Smooth muscle cell (in vitro differentiated cells): ENCODE data around the gene THRB. TPM values are rescaled to one million over a fixed set of nuclear protein-coding genes. Genes with fewer than 3 reads are reported as not detected.

ENCODE experiments used
- DNase-seq: peaks from one replicate; lab custom pipeline; 2025; ENCODE audit not compliant: unreplicated experiment; lab: John Stamatoyannopoulos, UW
- H2AFZ ChIP-seq: fragments of 200-600 bp; sonication (generic); 2 replicates; pipeline ENCODE4 v1.6.0; 2016; ENCODE audit warnings: antibody characterized with exemption, low read depth, mild to moderate bottlenecking
- H3F3A ChIP-seq: fragments of 200-600 bp; sonication (generic); 2 replicates; pipeline ENCODE4 v1.6.0; 2017; ENCODE audit warnings: antibody characterized with exemption, low read depth
- H3K27ac ChIP-seq: fragments of 200-600 bp; sonication (generic); 2 replicates; pipeline ENCODE4 v1.5.1; 2016; ENCODE audit warnings: low read depth, mild to moderate bottlenecking
- H3K27me3 ChIP-seq: fragments of 200-600 bp; sonication (generic); 2 replicates; pipeline ENCODE4 v1.6.1; 2016; ENCODE audit warnings: low read depth, mild to moderate bottlenecking
- H3K36me3 ChIP-seq: fragments of 200-600 bp; sonication (generic); 2 replicates; pipeline ENCODE4 v1.5.1; 2016; ENCODE audit warnings: low read depth
- H3K4me1 ChIP-seq: fragments of 200-600 bp; sonication (generic); 2 replicates; pipeline ENCODE4 v1.5.1; 2016; ENCODE audit warnings: low read depth
- H3K4me2 ChIP-seq: fragments of 200-600 bp; sonication (generic); 2 replicates; pipeline ENCODE4 v1.6.0; 2016; ENCODE audit warnings: mild to moderate bottlenecking
- H3K4me3 ChIP-seq: fragments of 200-600 bp; sonication (generic); 2 replicates; pipeline ENCODE4 v1.5.1; 2016; ENCODE audit warnings: mild to moderate bottlenecking
- H3K79me2 ChIP-seq: fragments of 200-600 bp; sonication (generic); 2 replicates; pipeline ENCODE4 v1.6.0; 2016; ENCODE audit warnings: low read depth, mild to moderate bottlenecking
- H3K9ac ChIP-seq: fragments of 200-600 bp; sonication (generic); 2 replicates; pipeline ENCODE4 v1.6.0; 2016; ENCODE audit warnings: low read depth
- H3K9me3 ChIP-seq: fragments of 200-600 bp; sonication (generic); replicated peaks from 2 replicates; pipeline ENCODE4 v1.5.1; 2016; ENCODE audit warnings: low read depth
- H4K20me1 ChIP-seq: fragments of 200-600 bp; sonication (generic); 2 replicates; pipeline ENCODE4 v1.6.0; 2016; ENCODE audit warnings: low read depth
- CTCF ChIP-seq: fragments of 200-600 bp; sonication (generic); IDR thresholded peaks from 2 replicates; pipeline ENCODE4 v1.5.1; 2017; ENCODE audit warnings: borderline replicate concordance, mild to moderate bottlenecking, antibody characterized with exemption; ENCODE audit not compliant: insufficient read depth, poor library complexity, severe bottlenecking
- WGBS: methylation state at CpG from one replicate; pipeline ENCODE4 v1.1.7; 2016; ENCODE audit warnings: low lambda C conversion rate; 5-methylcytosine and 5-hydroxymethylcytosine counted together
- microRNA counts: library from miRNA; unstranded; fragments of <30 nt; microRNA quantifications from one replicate; lab custom pipeline; 2016
- microRNA-seq: library from miRNA; unstranded; fragments of <30 nt; microRNA quantifications from one replicate; pipeline ENCODE4, GENCODE V29; 2016; ENCODE audit warnings: borderline number of aligned reads
- polyA plus RNA-seq: library from polyadenylated mRNA; unstranded; fragments of >200 nt; fragmentation: Nextera tagmentation; extraction: Ambion mirVana; gene quantifications from 2 replicates; pipeline ENCODE4 v1.2.1, GENCODE V29; 2016
- small RNA-seq: library from RNA; depleted of rRNA; stranded (forward); fragments of <200 nt; gene quantifications from one replicate; pipeline ENCODE3, GENCODE V24; 2014
- total RNA-seq: library from RNA; depleted of rRNA; stranded (reverse); fragments of >200 nt; gene quantifications from 2 replicates; pipeline ENCODE4 v1.2.3, GENCODE V29; 2014

THRB gene
- total and polyA plus RNA-seq, 2 experiments from 2014 or later, result 5.6 to 43.8 TPM

DNA sequence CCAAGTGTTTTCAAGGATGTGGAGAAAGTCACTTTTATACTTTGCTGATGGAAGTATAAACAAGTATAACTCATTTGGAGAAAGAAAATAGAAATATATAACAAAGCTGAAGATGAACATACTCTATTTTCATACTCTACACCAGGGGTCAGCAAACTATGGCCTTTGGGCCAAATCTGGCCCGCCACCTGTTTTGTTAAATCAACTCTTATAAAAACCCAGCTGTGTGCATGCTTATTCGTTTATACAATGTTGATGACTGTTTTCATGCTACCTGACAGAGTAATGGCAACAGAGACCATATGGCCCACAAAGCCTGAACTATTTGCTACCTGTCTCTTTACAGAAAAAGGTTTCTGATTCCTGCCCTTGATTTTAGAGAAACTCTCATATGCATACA is 425.6 kb downstream of the THRB start:
- peaks cover 3% of the 10 kb centered on the region for H3F3A ChIP-seq
- no peaks in the 10 kb centered on the region for H3K79me2 ChIP-seq
- no peak overlapping the region for H2AFZ ChIP-seq
- H3K36me3 ChIP-seq, result no peaks in the 10 kb centered on the region
- WGBS, result 84% methylated on average over 2 of the region's 2 CpGs
- H3K4me1 ChIP-seq, result no peaks in the 10 kb centered on the region
- H4K20me1 ChIP-seq, result no peaks in the 10 kb centered on the region
- peak; percentile 29 for TF ChIP-seq CTCF
- no peaks in the 10 kb centered on the region for H3K9me3 ChIP-seq
- no peak overlapping the region for H3K4me3 ChIP-seq
- H3K4me2 ChIP-seq, result no peak overlapping the region
- H3K9ac ChIP-seq, result no peak overlapping the region
- H3K27me3 ChIP-seq, result no peaks in the 10 kb centered on the region
- no peak overlapping the region for H3K27ac ChIP-seq
- DNase-seq, result no peak

GRCh38 chr3:24067483-24067882 is 427.2 kb downstream of the THRB start:
- no peak overlapping the region for H3K4me2 ChIP-seq
- H3F3A ChIP-seq, result peaks cover 3% of the 10 kb centered on the region
- TF ChIP-seq CTCF, result no peak
- H3K27me3 ChIP-seq, result no peaks in the 10 kb centered on the region
- WGBS, result 78% methylated on average over 3 of the region's 3 CpGs
- H3K27ac ChIP-seq, result no peak overlapping the region
- H3K4me3 ChIP-seq, result no peak overlapping the region
- H2AFZ ChIP-seq, result no peak overlapping the region
- H3K9me3 ChIP-seq, result no peaks in the 10 kb centered on the region
- no peak for DNase-seq
- no peaks in the 10 kb centered on the region for H3K79me2 ChIP-seq
- H3K9ac ChIP-seq, result no peak overlapping the region
- no peaks in the 10 kb centered on the region for H4K20me1 ChIP-seq
- H3K36me3 ChIP-seq, result no peaks in the 10 kb centered on the region
- no peaks in the 10 kb centered on the region for H3K4me1 ChIP-seq

MicroRNAs encoded within 50 kb of the gene (microRNA counts, 767-probe panel; counts per million panel counts)
- 183 counts per million for microRNA hsa-miR-4792 (lab: Ali Mortazavi, UCI)

Small RNAs within 50 kb of the gene (microRNA-seq; reads per million reads assigned to microRNA genes)
- gene MIR4792, result not detected

Small RNAs within 50 kb of the gene (small RNA-seq; reads per million reads assigned to genes)
- gene MIR4792, result 0.08 reads per million
